MCF 10A (cell line): ENCODE data around the gene UBE2D2. TPM values are rescaled to one million over a fixed set of nuclear protein-coding genes. Genes with fewer than 3 reads are reported as not detected.
A peak's percentile ranks its signal among the peaks of the same experiment; 100 is the strongest.

ENCODE experiments used
- BruUV-seq: library from RNA; stranded (reverse); fragments of 400-500 nt; replicated peaks from 2 replicates; lab custom pipeline; 2021; lab: Mats Ljungman, UMichigan
- CTCF ChIA-PET: fragments of 300-600 bp; sonication (Branson Sonifier 250); formaldehyde crosslinking; extraction: SDS; loops from one replicate; lab custom pipeline; 2021; ENCODE audit warnings: antibody characterized with exemption, inconsistent platforms; lab: Yijun Ruan, JAX
- POLR2A ChIA-PET: fragments of 300-600, 350-650 bp; sonication (Branson Sonifier 250); formaldehyde crosslinking; extraction: SDS; loops from one replicate; lab custom pipeline; 2020; ENCODE audit warnings: antibody characterized with exemption, inconsistent platforms; lab: Yijun Ruan, JAX
- DNase-seq: peaks from one replicate; pipeline ENCODE4 v3.0.0-alpha.2; 2018; ENCODE audit not compliant: unreplicated experiment
- H3K27ac Mint-ChIP-seq: one replicate; pipeline ENCODE4 v1.8.0; 2022; ENCODE audit warnings: mild to moderate bottlenecking, low read depth, mixed read lengths; ENCODE audit not compliant: unreplicated experiment
- H3K27me3 Mint-ChIP-seq: one replicate; pipeline ENCODE4 v1.8.0; 2022; ENCODE audit warnings: mixed read lengths; ENCODE audit not compliant: insufficient read depth, unreplicated experiment
- H3K36me3 Mint-ChIP-seq: one replicate; pipeline ENCODE4 v1.8.0; 2022; ENCODE audit warnings: mild to moderate bottlenecking, moderate library complexity, mixed read lengths; ENCODE audit not compliant: insufficient read depth, unreplicated experiment
- H3K4me1 Mint-ChIP-seq: one replicate; pipeline ENCODE4 v1.8.0; 2022; ENCODE audit warnings: mixed read lengths; ENCODE audit not compliant: insufficient read depth, unreplicated experiment
- H3K4me3 Mint-ChIP-seq: one replicate; pipeline ENCODE4 v1.8.0; 2022; ENCODE audit warnings: mild to moderate bottlenecking, moderate library complexity, mixed read lengths; ENCODE audit not compliant: unreplicated experiment
- H3K9me3 Mint-ChIP-seq: one replicate; pipeline ENCODE4 v1.8.0; 2022; ENCODE audit warnings: mixed read lengths; ENCODE audit not compliant: unreplicated experiment
- intact Hi-C: fragments of 100-400 bp; cut with micrococcal nuclease; formaldehyde crosslinking; loops from 2 replicates; pipeline ENCODE4 v1.14.1; 2022
- total RNA-seq: library from RNA; stranded (reverse); gene quantifications from 2 replicates; pipeline ENCODE4 v1.2.3, GENCODE V29; 2022
- TF ChIP-seq, protein P1 (sequence below): fragments of 200-600 bp; IDR thresholded peaks from one replicate; pipeline ENCODE4 v1.8.0; 2022; ENCODE audit warnings: antibody characterized with exemption, mild to moderate bottlenecking; ENCODE audit not compliant: unreplicated experiment

UBE2D2 gene
- total RNA-seq, 1 experiment from 2014 or later = 306 TPM

DNA sequence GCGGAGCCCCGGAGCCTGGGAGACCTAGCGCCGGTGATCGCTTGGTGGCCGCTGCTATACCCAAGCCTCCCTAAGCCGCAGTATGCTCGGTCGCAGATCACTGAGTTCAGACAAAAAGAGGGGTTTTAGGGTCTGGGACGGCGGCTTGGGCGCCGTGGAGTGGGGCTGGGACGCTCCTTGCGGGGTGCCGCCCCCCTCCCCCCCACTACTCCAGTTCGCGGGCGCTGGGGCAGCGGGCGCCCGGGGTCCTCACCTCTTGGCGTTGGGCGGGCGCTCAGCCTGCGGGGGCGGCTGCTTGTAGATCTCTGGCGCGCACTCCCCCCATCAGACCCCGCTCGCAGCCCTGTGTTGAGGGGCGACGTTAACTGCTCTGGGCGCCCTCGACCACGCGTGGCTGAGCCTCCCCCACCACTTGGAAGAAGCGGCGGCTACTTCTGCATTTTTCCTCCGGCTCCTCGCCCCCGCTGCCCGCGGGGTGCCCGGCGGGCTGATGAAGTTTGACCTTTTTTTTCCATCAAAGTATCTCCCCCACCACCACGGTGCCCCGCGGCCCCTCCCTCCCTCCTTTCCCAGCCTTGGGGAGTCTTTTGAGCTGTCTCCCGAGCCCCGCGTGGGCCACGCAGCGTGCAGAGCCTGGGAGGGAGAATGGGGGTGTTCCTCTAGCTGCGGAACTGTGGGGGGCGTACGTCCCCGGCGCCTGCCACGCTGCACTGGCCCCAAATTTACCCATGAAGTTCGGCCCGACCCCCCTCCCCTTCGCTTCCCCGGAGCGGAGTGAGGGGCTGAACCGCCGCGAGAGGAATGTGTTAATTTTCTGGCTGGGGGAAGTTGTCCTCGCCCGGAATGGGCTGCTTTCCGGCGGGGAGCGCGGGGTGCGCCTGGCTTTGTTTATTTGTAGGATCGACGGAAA lies 88.2 kb downstream of the UBE2D2 start:
- H3K36me3 Mint-ChIP-seq = peaks cover 7% of the 10 kb centered on the region
- no peaks in the 10 kb centered on the region for H3K27me3 Mint-ChIP-seq
- BruUV-seq = no TSS peak
- TF ChIP-seq, protein P1, sequence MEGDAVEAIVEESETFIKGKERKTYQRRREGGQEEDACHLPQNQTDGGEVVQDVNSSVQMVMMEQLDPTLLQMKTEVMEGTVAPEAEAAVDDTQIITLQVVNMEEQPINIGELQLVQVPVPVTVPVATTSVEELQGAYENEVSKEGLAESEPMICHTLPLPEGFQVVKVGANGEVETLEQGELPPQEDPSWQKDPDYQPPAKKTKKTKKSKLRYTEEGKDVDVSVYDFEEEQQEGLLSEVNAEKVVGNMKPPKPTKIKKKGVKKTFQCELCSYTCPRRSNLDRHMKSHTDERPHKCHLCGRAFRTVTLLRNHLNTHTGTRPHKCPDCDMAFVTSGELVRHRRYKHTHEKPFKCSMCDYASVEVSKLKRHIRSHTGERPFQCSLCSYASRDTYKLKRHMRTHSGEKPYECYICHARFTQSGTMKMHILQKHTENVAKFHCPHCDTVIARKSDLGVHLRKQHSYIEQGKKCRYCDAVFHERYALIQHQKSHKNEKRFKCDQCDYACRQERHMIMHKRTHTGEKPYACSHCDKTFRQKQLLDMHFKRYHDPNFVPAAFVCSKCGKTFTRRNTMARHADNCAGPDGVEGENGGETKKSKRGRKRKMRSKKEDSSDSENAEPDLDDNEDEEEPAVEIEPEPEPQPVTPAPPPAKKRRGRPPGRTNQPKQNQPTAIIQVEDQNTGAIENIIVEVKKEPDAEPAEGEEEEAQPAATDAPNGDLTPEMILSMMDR = no peak
- peak overlapping the region; percentile 83 for H3K27ac Mint-ChIP-seq
- H3K9me3 Mint-ChIP-seq = no peaks in the 10 kb centered on the region
- intact Hi-C loops = no loop called here
- peak overlapping the region; percentile 87 for H3K4me3 Mint-ChIP-seq
- ChIA-PET POLR2A (interaction anchor here (0.6 to 5.3 kb wide), 7 partner anchors 9 to 88 kb away, joined by 3 to 97 read pairs (median 15); partner anchors contain the start of gene UBE2D2), CTCF (interaction anchor here (0.6 to 4.1 kb wide), 7 partner anchors 10 to 118 kb away, joined by 3 to 28 read pairs (median 4); no protein-coding TSS in a partner anchor)
- H3K4me1 Mint-ChIP-seq = peaks cover 36% of the 10 kb centered on the region
- DNase-seq = no peak

DNA sequence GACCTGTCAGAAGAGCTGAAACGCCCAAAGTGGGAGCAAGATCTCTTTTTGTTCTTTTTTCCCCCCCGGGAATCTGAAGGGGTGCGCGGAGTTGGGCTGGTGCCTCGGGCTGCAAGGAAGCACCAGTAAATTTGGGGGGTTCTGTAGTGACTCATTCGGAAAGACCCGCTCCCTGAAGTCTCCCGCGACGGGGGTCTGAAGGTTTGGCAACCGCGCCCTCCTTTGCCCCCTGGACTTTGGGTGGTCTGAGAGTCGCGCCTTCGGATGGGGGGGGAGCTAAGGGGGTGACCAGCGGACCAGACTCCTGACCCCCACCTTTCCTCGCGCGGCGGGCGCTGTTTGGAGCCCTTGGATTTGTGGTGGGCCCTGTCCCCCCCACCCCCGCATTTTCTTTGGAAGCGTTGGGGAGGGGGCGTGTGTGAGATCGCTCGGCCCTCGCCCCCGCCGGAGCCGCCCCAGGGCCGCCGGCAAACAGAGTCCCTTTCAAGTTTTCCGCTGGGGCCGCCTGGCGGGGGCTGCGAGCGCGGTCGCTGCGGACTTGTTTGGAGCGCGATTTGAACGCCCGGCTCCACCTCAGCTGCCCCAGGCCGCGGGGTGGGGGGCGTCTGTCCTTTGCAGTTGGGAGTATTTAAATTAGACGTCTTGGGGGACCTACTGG lies 89.0 kb downstream of the UBE2D2 start:
- H3K4me1 Mint-ChIP-seq = peaks cover 32% of the 10 kb centered on the region
- BruUV-seq = no TSS peak
- intact Hi-C loops = no loop called here
- H3K36me3 Mint-ChIP-seq = peaks cover 2% of the 10 kb centered on the region
- H3K27ac Mint-ChIP-seq = peak overlapping the region; percentile 83
- ChIA-PET POLR2A (interaction anchor here (0.6 to 5.3 kb wide), 8 partner anchors 8 to 89 kb away, joined by 3 to 97 read pairs (median 4); partner anchors contain the start of gene UBE2D2), CTCF (interaction anchor here (0.6 to 4.1 kb wide), 9 partner anchors 9 to 117 kb away, joined by 3 to 28 read pairs (median 3); no protein-coding TSS in a partner anchor)
- H3K27me3 Mint-ChIP-seq = no peaks in the 10 kb centered on the region
- DNase-seq = no peak
- H3K9me3 Mint-ChIP-seq = no peaks in the 10 kb centered on the region
- TF ChIP-seq, protein P1 = no peak
- H3K4me3 Mint-ChIP-seq = peak overlapping the region; percentile 87

DNA sequence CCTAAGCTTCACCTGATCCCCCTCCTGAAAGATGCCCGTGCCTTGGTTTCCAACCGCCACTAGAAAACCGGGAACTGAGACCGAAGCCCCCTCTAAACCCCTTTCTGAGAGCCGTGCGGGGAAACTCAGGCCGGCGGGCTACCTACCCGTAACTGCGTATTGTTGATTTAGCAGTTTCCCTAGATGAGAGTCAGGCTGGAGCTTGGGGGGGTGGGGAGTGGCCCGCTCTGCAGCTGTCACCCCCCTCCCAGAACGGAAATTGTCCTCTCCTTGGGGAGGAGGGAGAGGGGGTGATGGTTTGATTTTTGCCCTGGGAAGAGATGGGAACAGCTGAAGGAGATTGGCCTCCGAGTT lies 89.5 kb downstream of the UBE2D2 start:
- Mint-ChIP-seq H3K4me1 (peaks cover 30% of the 10 kb centered on the region), H3K27ac (no peak overlapping the region), H3K9me3 (no peaks in the 10 kb centered on the region), H3K27me3 (no peaks in the 10 kb centered on the region), H3K36me3 (no peaks in the 10 kb centered on the region), H3K4me3 (peak overlapping the region; percentile 87)
- intact Hi-C loops = no loop called here
- ChIA-PET POLR2A (interaction anchor here (0.7 to 5.3 kb wide), 6 partner anchors 10 to 89 kb away, joined by 3 to 97 read pairs (median 10); partner anchors contain the start of gene UBE2D2), CTCF (interaction anchor here (0.7 to 4.1 kb wide), 8 partner anchors 9 to 117 kb away, joined by 3 to 28 read pairs (median 4); no protein-coding TSS in a partner anchor)
- no peak for DNase-seq
- BruUV-seq = no TSS peak
- TF ChIP-seq, protein P1 = no peak
